ENCODE measurements around the gene ZSCAN12. TPM values are rescaled to one million over a fixed set of nuclear protein-coding genes. Genes with fewer than 3 reads are reported as not detected.

ZSCAN12 gene
- total and polyA plus RNA-seq, 2 experiments from 2014 or later, result 2.0 to 7.3 TPM

GRCh38 chr6:28343898-28344677 lies 55.5 kb downstream of the ZSCAN12 start (continued):
- TF ChIP-seq, protein P1, sequence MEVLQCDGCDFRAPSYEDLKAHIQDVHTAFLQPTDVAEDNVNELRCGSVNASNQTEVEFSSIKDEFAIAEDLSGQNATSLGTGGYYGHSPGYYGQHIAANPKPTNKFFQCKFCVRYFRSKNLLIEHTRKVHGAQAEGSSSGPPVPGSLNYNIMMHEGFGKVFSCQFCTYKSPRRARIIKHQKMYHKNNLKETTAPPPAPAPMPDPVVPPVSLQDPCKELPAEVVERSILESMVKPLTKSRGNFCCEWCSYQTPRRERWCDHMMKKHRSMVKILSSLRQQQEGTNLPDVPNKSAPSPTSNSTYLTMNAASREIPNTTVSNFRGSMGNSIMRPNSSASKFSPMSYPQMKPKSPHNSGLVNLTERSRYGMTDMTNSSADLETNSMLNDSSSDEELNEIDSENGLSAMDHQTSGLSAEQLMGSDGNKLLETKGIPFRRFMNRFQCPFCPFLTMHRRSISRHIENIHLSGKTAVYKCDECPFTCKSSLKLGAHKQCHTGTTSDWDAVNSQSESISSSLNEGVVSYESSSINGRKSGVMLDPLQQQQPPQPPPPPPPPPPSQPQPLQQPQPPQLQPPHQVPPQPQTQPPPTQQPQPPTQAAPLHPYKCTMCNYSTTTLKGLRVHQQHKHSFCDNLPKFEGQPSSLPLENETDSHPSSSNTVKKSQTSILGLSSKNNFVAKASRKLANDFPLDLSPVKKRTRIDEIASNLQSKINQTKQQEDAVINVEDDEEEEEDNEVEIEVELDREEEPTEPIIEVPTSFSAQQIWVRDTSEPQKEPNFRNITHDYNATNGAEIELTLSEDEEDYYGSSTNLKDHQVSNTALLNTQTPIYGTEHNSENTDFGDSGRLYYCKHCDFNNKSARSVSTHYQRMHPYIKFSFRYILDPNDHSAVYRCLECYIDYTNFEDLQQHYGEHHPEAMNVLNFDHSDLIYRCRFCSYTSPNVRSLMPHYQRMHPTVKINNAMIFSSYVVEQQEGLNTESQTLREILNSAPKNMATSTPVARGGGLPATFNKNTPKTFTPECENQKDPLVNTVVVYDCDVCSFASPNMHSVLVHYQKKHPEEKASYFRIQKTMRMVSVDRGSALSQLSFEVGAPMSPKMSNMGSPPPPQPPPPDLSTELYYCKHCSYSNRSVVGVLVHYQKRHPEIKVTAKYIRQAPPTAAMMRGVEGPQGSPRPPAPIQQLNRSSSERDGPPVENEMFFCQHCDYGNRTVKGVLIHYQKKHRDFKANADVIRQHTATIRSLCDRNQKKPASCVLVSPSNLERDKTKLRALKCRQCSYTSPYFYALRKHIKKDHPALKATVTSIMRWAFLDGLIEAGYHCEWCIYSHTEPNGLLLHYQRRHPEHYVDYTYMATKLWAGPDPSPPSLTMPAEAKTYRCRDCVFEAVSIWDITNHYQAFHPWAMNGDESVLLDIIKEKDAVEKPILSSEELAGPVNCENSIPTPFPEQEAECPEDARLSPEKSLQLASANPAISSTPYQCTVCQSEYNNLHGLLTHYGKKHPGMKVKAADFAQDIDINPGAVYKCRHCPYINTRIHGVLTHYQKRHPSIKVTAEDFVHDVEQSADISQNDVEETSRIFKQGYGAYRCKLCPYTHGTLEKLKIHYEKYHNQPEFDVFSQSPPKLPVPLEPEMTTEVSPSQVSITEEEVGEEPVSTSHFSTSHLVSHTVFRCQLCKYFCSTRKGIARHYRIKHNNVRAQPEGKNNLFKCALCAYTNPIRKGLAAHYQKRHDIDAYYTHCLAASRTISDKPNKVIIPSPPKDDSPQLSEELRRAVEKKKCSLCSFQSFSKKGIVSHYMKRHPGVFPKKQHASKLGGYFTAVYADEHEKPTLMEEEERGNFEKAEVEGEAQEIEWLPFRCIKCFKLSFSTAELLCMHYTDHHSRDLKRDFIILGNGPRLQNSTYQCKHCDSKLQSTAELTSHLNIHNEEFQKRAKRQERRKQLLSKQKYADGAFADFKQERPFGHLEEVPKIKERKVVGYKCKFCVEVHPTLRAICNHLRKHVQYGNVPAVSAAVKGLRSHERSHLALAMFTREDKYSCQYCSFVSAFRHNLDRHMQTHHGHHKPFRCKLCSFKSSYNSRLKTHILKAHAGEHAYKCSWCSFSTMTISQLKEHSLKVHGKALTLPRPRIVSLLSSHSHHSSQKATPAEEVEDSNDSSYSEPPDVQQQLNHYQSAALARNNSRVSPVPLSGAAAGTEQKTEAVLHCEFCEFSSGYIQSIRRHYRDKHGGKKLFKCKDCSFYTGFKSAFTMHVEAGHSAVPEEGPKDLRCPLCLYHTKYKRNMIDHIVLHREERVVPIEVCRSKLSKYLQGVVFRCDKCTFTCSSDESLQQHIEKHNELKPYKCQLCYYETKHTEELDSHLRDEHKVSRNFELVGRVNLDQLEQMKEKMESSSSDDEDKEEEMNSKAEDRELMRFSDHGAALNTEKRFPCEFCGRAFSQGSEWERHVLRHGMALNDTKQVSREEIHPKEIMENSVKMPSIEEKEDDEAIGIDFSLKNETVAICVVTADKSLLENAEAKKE (CRISPR knock-in tag; IDR thresholded peaks at IDR 0.05), result no peak
- TF ChIP-seq ZNF331 (CRISPR knock-in tag; IDR thresholded peaks at IDR 0.05; ENCODE audit: low read depth) (no peak), CREB1 (CRISPR knock-in tag; IDR thresholded peaks at IDR 0.05; ENCODE audit: low read depth) (no peak)

DNA sequence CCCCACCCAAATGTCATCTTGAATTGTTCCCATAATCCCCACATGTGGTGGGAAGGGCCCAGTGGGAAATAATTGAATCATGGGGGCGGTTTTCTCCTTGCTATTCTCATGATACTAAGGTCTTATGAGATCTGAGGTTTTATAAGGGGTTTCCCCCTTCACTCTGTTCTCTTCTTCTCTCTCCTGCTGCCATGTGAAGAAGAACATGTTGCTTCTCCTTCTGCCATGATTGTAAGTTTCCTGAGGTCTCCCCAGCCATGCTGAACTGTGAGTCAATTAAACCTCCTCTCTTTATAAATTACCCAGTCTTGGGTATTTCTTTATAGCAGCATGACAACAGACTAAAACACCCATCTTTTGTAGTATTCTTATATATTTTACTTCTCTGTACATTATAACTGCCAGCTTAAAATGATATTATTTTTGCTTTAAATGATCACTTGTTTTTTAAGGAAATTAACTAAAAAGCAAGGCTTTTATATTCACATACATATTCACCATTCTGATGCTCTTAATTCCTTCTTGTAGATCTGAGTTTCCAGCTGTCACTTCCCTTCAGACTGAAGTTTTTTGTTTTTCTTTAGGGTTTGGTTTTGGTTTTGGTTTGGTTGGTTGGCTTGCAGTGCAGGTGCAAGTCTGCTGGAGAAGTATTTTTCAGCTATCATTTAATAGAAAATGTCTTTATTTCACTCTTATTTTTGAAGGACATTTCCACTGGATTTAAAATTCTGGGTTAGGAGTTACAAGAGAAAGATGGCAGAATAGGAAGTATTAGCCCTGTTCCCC lies 59.0 kb downstream of the ZSCAN12 start:
- Histone ChIP-seq H3K79me2 (replicated peaks; ENCODE audit: insufficient read depth) (no peaks in the 10 kb centered on the region), H3K27ac (ENCODE audit: low read depth) (no peak overlapping the region), H3F3A (replicated peaks; ENCODE audit: low read depth) (peaks cover 3% of the 10 kb centered on the region; the same call in 1 of the 2 replicates), H3K27me3 (ENCODE audit: insufficient read depth) (no peaks in the 10 kb centered on the region), H3K4me2 (no peak overlapping the region), H3K9me2 (ENCODE audit: insufficient read depth) (no peaks in the 10 kb centered on the region), H3K4me3 (no peak overlapping the region), H3K4me1 (ENCODE audit: insufficient read depth) (peaks cover 9% of the 10 kb centered on the region), H2AFZ (no peak overlapping the region), H4K20me1 (replicated peaks; ENCODE audit: insufficient read depth) (no peaks in the 10 kb centered on the region), H3K36me3 (ENCODE audit: insufficient read depth) (no peaks in the 10 kb centered on the region)
- no peak overlapping the region for H3K4me3 Mint-ChIP-seq
- H3K27ac Mint-ChIP-seq, result no peak overlapping the region
- DNase-seq (ENCODE audit: low spot score), result no peak
- peaks cover 3% of the 10 kb centered on the region for H3K27me3 Mint-ChIP-seq (ENCODE audit: insufficient read depth, low read depth, poor library complexity)
- H3K4me1 Mint-ChIP-seq, result no peaks in the 10 kb centered on the region
- no peaks in the 10 kb centered on the region for H3K36me3 Mint-ChIP-seq (ENCODE audit: low read depth)
- no peak for ATAC-seq
- no peaks in the 10 kb centered on the region for H3K9me3 Mint-ChIP-seq
- TF ChIP-seq ZNF114 (CRISPR knock-in tag; IDR thresholded peaks at IDR 0.05), result no peak
- TF ChIP-seq, protein P1 (CRISPR knock-in tag; IDR thresholded peaks at IDR 0.05), result no peak
- TF ChIP-seq NANOG (IDR thresholded peaks at IDR 0.05; ENCODE audit: borderline replicate concordance), result no peak
- TF ChIP-seq EZH2 (IDR thresholded peaks at IDR 0.05; ENCODE audit: low read depth, unreplicated experiment), result no peak
- no peak for TF ChIP-seq STAT1 (IDR thresholded peaks at IDR 0.05; ENCODE audit: unreplicated experiment)

Data from GM23338 (cell line).